Measurements from ENCODE around the gene SLC37A3.
"Not testable (repeated sequence)": the region's sequence is repeated elsewhere in the genome, so short reads cannot be mapped to it uniquely, and the experiment has no call there.

The SLC37A3 gene

GRCh38 chr7:140315498-140316164 lies 82.7 kb downstream of the SLC37A3 start:
- DNase-seq (ENCODE audit: low read depth in 4 of 4, low spot score in 1 of 4), result no peak

- no peak for DNase-seq (ENCODE audit: low read depth in 4 of 4, low spot score in 1 of 4)
These were observed 83.5 kb downstream of the SLC37A3 start for GRCh38 chr7:140314573-140315480.

GRCh38 chr7:140312141-140312846 lies 86.0 kb downstream of the SLC37A3 start:
- DNase-seq (ENCODE audit: low read depth in 4 of 4, low spot score in 1 of 4), result no peak

DNA sequence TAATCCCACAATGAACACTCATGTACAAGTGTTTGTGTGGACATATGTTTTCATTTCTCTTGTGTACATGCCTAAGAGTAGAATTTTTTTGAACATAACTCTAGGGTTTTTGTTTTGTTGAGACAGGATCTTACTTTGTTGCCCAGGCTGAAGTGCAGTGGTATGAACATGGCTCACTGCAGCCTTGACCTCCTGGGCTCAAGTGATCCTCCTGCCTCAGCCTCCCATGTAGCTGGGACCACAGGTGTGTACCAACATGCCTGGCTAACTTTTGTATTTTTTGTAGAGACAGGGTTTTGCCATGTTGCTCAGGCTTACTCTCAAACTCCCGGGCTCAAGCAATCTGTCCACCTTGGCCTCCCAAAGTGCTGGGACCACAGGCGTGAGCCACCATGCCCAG lies 87.2 kb downstream of the SLC37A3 start:
- DNase-seq (ENCODE audit: low read depth in 4 of 4, low spot score in 1 of 4), result not testable (repeated sequence)

GRCh38 chr7:140310337-140311002 lies 87.9 kb downstream of the SLC37A3 start:
- DNase-seq (ENCODE audit: low read depth in 4 of 4, low spot score in 1 of 4), result no peak

DNA sequence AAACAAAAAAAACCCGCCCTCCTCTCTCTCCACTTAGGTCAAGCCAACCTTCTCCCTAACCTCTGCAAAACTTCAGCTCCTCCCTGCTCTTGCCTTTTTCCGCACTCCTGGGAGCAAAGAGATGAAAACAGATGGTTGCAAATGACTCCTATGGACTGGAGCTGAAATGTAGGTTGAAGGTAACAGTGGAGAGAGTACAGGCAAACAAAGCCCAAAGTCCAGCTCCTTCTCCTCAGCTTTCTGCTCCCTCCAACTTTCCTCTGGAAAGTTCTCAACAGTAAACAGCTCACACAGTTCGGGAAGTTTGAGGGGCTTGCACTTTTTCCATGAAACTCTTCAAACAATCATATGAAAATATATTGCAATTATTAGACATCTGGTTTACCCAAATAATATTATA lies 90.3 kb downstream of the SLC37A3 start:
- no peak for DNase-seq (ENCODE audit: low read depth in 4 of 4, low spot score in 1 of 4)

DNA sequence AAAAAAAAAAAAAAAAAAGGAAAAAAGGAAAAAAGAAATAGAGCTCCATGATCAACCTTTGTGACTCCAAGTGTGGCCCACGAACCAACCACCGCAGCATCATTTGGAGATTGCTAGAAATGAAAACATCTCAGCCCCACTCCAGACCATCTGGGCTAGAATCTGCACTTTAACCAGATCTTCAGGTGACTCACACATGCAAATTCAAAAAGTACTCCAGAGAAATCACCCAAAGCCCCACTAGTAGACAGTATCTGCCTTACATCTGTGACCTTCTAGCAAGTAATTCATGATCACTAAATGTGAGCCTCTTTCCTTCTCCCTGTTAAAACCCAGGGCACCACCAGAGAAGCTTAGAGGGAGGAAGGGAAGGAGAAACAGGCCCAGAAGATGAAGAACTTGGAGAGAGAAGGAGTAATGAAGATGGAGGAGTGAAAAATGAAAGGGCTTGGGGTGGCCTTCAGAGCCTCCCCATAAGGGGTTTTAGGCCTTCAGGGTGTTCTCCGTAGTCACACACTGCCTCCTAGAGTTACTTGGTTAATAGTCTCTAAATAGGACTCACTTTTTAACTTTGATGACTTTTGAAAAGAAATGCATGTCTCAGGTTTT lies 94.0 kb downstream of the SLC37A3 start:
- no peak for DNase-seq (ENCODE audit: low read depth in 4 of 4, low spot score in 1 of 4)

GRCh38 chr7:140300243-140301136 lies 97.8 kb downstream of the SLC37A3 start:
- DNase-seq (ENCODE audit: low read depth in 4 of 4, low spot score in 1 of 4), result no peak

DNA sequence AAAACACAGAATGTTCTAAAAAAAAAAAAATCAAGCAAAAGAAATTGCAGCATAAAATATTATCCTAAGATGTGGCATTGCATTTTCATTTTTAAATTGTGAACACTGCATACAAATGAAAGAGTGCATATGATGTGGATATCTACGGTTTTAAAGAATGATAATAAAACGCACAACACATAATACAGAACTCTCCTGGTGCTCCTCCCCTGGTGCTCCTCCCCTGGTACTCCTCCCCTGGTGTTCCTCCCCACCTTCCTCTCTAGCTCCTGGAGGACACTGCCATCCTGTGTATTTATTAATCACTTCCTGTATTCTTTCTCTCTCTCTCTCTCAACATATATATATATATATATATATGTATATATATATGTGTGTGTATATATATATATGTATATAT lies 100.1 kb downstream of the SLC37A3 start:
- no peak for DNase-seq (ENCODE audit: low read depth in 4 of 4, low spot score in 1 of 4)

DNA sequence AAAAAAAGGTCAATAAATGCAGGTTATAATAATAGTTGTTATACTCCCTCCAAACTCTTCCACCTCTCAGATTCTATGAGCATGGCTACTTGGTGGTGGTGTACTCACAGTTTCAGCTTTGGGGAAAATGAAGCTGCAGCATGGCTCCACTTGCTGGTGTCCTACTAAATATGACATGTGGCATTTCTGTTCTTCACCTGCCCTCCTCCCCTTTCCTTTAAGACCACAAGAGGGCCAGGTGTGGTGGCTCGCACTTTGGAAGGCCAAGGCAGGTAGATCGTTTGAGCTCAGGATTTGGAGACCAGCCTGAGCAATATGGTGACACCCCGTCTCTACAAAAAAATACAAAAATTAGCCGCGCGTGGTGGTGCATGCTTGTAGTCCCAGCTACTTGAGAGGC lies 101.1 kb downstream of the SLC37A3 start:
- no peak for DNase-seq (ENCODE audit: low read depth in 4 of 4, low spot score in 1 of 4)

- no peak for DNase-seq (ENCODE audit: low read depth in 4 of 4, low spot score in 1 of 4)
These were observed 103.0 kb downstream of the SLC37A3 start for GRCh38 chr7:140295224-140295738.

GRCh38 chr7:140294454-140294853 lies 103.9 kb downstream of the SLC37A3 start:
- DNase-seq (ENCODE audit: low read depth in 4 of 4, low spot score in 1 of 4), result no peak

DNA sequence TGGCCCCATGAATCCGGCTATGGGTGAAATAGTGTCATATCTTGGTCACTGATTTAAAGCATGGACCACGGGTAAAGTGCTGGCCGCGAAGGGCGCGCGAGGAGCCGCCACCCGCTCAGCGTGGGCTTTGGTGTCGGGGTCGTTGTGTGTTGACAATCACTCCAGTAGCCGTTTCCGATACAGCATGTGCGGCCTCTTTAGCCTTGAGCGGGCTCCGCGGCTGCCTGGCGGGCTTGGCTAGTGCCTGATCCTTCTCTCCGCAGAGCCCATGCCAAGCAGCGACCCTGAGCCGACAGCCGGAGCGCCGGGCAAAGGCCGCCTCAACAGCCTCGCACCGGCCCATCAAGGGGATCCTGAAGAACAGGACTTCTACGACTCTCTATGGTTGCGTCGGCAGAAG lies 105.9 kb downstream of the SLC37A3 start:
- DNase-seq (ENCODE audit: low read depth in 4 of 4, low spot score in 1 of 4), result no peak

DNA sequence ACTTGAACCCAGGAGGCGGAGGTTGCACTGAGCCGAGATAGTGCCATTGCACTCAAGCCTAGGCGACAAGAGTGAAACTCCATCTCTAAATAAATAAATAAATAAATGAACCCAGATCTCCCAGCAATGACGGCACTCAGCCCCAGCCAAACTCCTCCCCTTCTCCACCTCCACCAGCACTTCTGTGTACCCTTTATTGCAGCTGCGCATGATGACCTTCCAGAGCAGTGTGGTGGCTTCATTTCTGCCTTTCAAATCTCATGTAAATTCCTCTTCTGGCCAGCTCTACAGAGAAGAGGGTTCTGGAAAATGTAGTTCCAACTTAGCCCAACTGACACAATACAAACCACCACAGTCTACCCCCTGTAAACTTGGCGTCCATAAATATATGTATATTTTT lies 108.5 kb downstream of the SLC37A3 start:
- DNase-seq (ENCODE audit: low read depth in 4 of 4, low spot score in 1 of 4), result no peak

DNA sequence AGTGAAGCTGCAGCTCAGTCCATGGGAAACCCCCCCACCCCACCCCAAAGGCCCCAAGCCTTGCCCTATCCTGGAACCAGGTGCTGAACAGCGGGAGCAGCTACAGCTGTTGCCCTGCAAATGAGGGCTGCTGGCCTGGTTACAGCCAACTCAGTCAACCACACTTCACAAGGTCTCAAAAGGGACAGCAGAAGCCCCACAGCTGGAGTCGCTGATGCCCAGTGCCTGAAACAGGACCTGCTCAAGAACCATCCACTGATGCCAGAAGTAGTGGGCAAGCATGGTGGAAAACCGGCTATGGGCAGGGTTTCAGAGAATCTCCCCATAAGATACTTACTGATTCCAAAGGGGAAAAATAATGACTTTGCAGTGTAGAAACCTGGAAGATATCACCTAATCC lies 110.3 kb downstream of the SLC37A3 start:
- DNase-seq (ENCODE audit: low read depth in 4 of 4, low spot score in 1 of 4), result no peak

DNA sequence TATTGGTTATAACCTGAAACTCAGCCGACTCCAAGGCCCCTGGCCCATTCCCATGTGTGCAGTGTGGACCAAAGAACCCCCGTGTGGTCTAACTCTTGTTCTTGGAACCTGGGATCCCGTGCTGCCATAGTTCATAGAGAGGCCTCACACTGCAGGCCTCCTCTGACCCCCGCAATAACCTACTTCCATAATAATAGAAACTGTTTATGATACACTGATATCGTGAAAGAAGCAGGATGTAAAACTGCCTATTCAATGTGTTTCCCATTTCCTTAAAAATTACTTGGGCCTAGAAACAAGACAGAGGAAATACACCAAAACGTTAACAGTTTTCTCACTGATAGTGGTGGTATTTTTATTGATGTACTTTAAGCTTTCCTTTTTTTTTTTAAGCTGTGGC lies 112.4 kb downstream of the SLC37A3 start:
- DNase-seq (ENCODE audit: low read depth in 4 of 4, low spot score in 1 of 4), result no peak

DNA sequence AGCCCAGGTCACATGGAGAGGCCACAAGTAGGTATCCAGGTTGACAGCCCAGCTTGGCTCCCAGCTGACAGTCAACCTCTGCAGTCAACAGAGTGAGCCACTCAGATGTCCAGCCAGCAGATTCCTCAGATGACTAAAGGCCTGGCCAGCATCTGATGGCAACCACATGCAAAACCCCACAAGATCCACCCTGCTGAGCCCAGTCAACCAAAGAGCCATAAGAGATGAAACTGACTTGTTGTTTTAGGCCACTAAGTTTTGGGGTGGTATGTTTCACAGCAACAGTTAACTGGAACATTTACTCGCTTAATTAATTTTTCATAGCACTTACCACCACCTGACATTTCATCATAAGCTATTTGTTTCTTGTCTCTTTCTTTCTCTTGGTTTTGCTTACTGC lies 114.3 kb downstream of the SLC37A3 start:
- no peak for DNase-seq (ENCODE audit: low read depth in 4 of 4, low spot score in 1 of 4)

Data from stimulated activated CD4-positive, alpha-beta T cell treated with anti-CD3 and anti-CD28 coated beads, Interleukin-1b, Interleukin-23, amount 100 ng/mL, for 24 hours (primary cell).